Measurements from ENCODE around the gene ACAD11. TPM values are rescaled to one million over a fixed set of nuclear protein-coding genes. Genes with fewer than 3 reads are reported as not detected.

The ACAD11 gene
- polyA plus RNA-seq, 3 donors = 0.31 to 25.4 (median 0.40) TPM

GRCh38 chr3:132657869-132658747 is 1.5 kb downstream of the ACAD11 start:
- WGBS (ENCODE audit: insufficient coverage) = no CpG with 5 or more reads among the region's 8 CpGs
- H3K4me2 ChIP-seq (replicated peaks; ENCODE audit: extremely low read depth, low read length, poor library complexity, severe bottlenecking) = no peak overlapping the region
- H3K9me3 ChIP-seq (replicated peaks in 1 of 2; ENCODE audit: control insufficient read depth in 1 of 2, insufficient read depth in 1 of 2, low read length in 2 of 2) = no peaks in the 10 kb centered on the region
- no peaks in the 10 kb centered on the region for H3K36me3 Mint-ChIP-seq
- H3K27me3 ChIP-seq (ENCODE audit: control insufficient read depth in 2 of 2, insufficient read depth in 2 of 2, low read length in 2 of 2) = no peaks in the 10 kb centered on the region
- no peak overlapping the region for H3K27ac Mint-ChIP-seq
- no peak overlapping the region for H3K4me3 ChIP-seq (replicated peaks in 1 of 3; ENCODE audit: low read depth in 2 of 3, low read length in 3 of 3)
- no peak overlapping the region for H3K27ac ChIP-seq (ENCODE audit: low read depth in 1 of 2, low read length in 2 of 2)
- H3K4me1 ChIP-seq (ENCODE audit: control insufficient read depth in 1 of 2, insufficient read depth in 2 of 2, low read length in 2 of 2) = peaks cover 16 to 23% of the 10 kb centered on the region in 2 donors
- H3K9ac ChIP-seq (ENCODE audit: insufficient read depth, low read length, poor library complexity, severe bottlenecking) = no peak overlapping the region
- no peak overlapping the region for H3K4me3 Mint-ChIP-seq
- peaks cover 21% of the 10 kb centered on the region for H3K79me2 ChIP-seq (ENCODE audit: insufficient read depth, low read length)
- no peaks in the 10 kb centered on the region for H3K9me3 Mint-ChIP-seq
- no peak for DNase-seq
- no peak overlapping the region for H2AFZ ChIP-seq (ENCODE audit: insufficient read depth, low read depth, low read length, poor library complexity, severe bottlenecking)
- no peaks in the 10 kb centered on the region for H3K36me3 ChIP-seq (replicated peaks in 1 of 2; ENCODE audit: control insufficient read depth in 1 of 2, insufficient read depth in 2 of 2, low read length in 2 of 2)
- H3K4me1 Mint-ChIP-seq = peaks cover 33% of the 10 kb centered on the region
- no peaks in the 10 kb centered on the region for H4K20me1 ChIP-seq (ENCODE audit: insufficient read depth, low read length)
- intact Hi-C loops (cut with micrococcal nuclease) = no loop called here
- TF ChIP-seq CTCF (IDR thresholded peaks at IDR 0.05) = no peak
- H3K27me3 Mint-ChIP-seq (ENCODE audit: low read depth in 3 of 3) = no peaks in the 10 kb centered on the region

- TF ChIP-seq CTCF (IDR thresholded peaks at IDR 0.05) = no peak
- H3K4me1 Mint-ChIP-seq = peaks cover 18% of the 10 kb centered on the region
- no peak for DNase-seq
- Histone ChIP-seq H3K79me2 (ENCODE audit: insufficient read depth, low read length) (peaks cover 5% of the 10 kb centered on the region), H3K9ac (ENCODE audit: insufficient read depth, low read length, poor library complexity, severe bottlenecking) (no peak overlapping the region), H3K36me3 (replicated peaks in 1 of 2; ENCODE audit: control insufficient read depth in 1 of 2, insufficient read depth in 2 of 2, low read length in 2 of 2) (no peaks in the 10 kb centered on the region), H4K20me1 (ENCODE audit: insufficient read depth, low read length) (no peaks in the 10 kb centered on the region), H3K9me3 (replicated peaks in 1 of 2; ENCODE audit: control insufficient read depth in 1 of 2, insufficient read depth in 1 of 2, low read length in 2 of 2) (no peaks in the 10 kb centered on the region), H3K4me3 (replicated peaks in 1 of 3; ENCODE audit: low read depth in 2 of 3, low read length in 3 of 3) (no peak overlapping the region), H3K4me1 (ENCODE audit: control insufficient read depth in 1 of 2, insufficient read depth in 2 of 2, low read length in 2 of 2) (peaks cover 7 to 11% of the 10 kb centered on the region in 2 donors), H3K4me2 (replicated peaks; ENCODE audit: extremely low read depth, low read length, poor library complexity, severe bottlenecking) (no peak overlapping the region), H2AFZ (ENCODE audit: insufficient read depth, low read depth, low read length, poor library complexity, severe bottlenecking) (no peak overlapping the region), H3K27me3 (ENCODE audit: control insufficient read depth in 2 of 2, insufficient read depth in 2 of 2, low read length in 2 of 2) (no peaks in the 10 kb centered on the region), H3K27ac (ENCODE audit: low read depth in 1 of 2, low read length in 2 of 2) (no peak overlapping the region)
- H3K27ac Mint-ChIP-seq = no peak overlapping the region
- no peak overlapping the region for H3K4me3 Mint-ChIP-seq
- intact Hi-C loops (cut with micrococcal nuclease) = no loop called here
- no peaks in the 10 kb centered on the region for H3K27me3 Mint-ChIP-seq (ENCODE audit: low read depth in 3 of 3)
- H3K36me3 Mint-ChIP-seq = no peaks in the 10 kb centered on the region
- WGBS (ENCODE audit: insufficient coverage) = no CpG with 5 or more reads among the region's 2 CpGs
- no peaks in the 10 kb centered on the region for H3K9me3 Mint-ChIP-seq
Observed at GRCh38 chr3:132655471-132655870, 4.1 kb downstream of the ACAD11 start.

Measured in CD14-positive monocyte (primary cell).